Caco-2 (cell line): ENCODE measurements around the gene LIPM. TPM values are rescaled to one million over a fixed set of nuclear protein-coding genes. Genes with fewer than 3 reads are reported as not detected.

ENCODE experiments used
- BruUV-seq: library from RNA; stranded (reverse); fragments of 400-500 nt; replicated peaks from 2 replicates; lab custom pipeline; 2021; lab: Mats Ljungman, UMichigan
- CTCF ChIA-PET: fragments of 300-600 bp; sonication (Branson Sonifier 250); formaldehyde crosslinking; loops from one replicate; lab custom pipeline; 2022; ENCODE audit warnings: antibody characterized with exemption; lab: Charles Lee
- POLR2A ChIA-PET: fragments of 300-600 bp; sonication (Branson Sonifier 250); formaldehyde crosslinking; loops from one replicate; lab custom pipeline; 2022; ENCODE audit warnings: antibody characterized with exemption; lab: Charles Lee
- DNase-seq, 2 experiments: peaks; one replicate each; pipeline versions ENCODE4 v3.0.0 to v3.0.0-alpha.2; 2020 to 2022
- H3K27me3 ChIP-seq: replicated peaks from 2 replicates; pipeline ENCODE4 v1.6.0; 2011; ENCODE audit warnings: low read length; ENCODE audit not compliant: control insufficient read depth, insufficient read depth
- H3K36me3 ChIP-seq: 2 replicates; pipeline ENCODE4 v1.5.1; 2011; ENCODE audit warnings: low read length; ENCODE audit not compliant: control insufficient read depth, insufficient read depth
- H3K4me1 ChIP-seq: fragments of 250-450 bp; sonication (Bioruptor Pico); 2 replicates; pipeline ENCODE4 v1.5.1; 2020; ENCODE audit warnings: mild to moderate bottlenecking
- H3K4me3 ChIP-seq: 2 replicates; pipeline ENCODE4 v1.5.1; 2011; ENCODE audit warnings: low read depth, mild to moderate bottlenecking, control low read depth, low read length
- H3K9me3 ChIP-seq: fragments of 250-450 bp; sonication (Bioruptor Pico); 2 replicates; pipeline ENCODE4 v1.5.1; 2020; ENCODE audit warnings: mild to moderate bottlenecking, moderate library complexity
- H3K27ac Mint-ChIP-seq: one replicate; pipeline ENCODE4 v1.8.0; 2022; ENCODE audit warnings: mixed read lengths; ENCODE audit not compliant: unreplicated experiment
- H3K27me3 Mint-ChIP-seq: one replicate; pipeline ENCODE4 v1.8.0; 2022; ENCODE audit warnings: mixed read lengths; ENCODE audit not compliant: insufficient read depth, unreplicated experiment
- H3K36me3 Mint-ChIP-seq: one replicate; pipeline ENCODE4 v1.8.0; 2022; ENCODE audit warnings: mild to moderate bottlenecking, mixed read lengths; ENCODE audit not compliant: insufficient read depth, unreplicated experiment
- H3K4me1 Mint-ChIP-seq: one replicate; pipeline ENCODE4 v1.8.0; 2022; ENCODE audit warnings: low read depth, mixed read lengths; ENCODE audit not compliant: unreplicated experiment
- H3K4me3 Mint-ChIP-seq: one replicate; pipeline ENCODE4 v1.8.0; 2022; ENCODE audit warnings: mild to moderate bottlenecking, moderate library complexity, mixed read lengths; ENCODE audit not compliant: unreplicated experiment
- H3K9me3 Mint-ChIP-seq: one replicate; pipeline ENCODE4 v1.8.0; 2022; ENCODE audit warnings: mixed read lengths; ENCODE audit not compliant: unreplicated experiment
- CTCF ChIP-seq, 2 experiments: fragments of 200-600 bp in 1 of 2; IDR thresholded peaks; 1 replicate in 1 of 2; 2 replicates in 1 of 2; pipeline versions ENCODE4 v1.5.1 to v1.8.0; 2011 to 2022; ENCODE audit warnings: antibody characterized with exemption in 1 of 2, control low read depth in 1 of 2, inconsistent platforms in 1 of 2, low read depth in 1 of 2, low read length in 1 of 2, mild to moderate bottlenecking in 1 of 2, moderate library complexity in 1 of 2; ENCODE audit not compliant: insufficient read depth in 1 of 2, severe bottlenecking in 1 of 2, unreplicated experiment in 1 of 2
- intact Hi-C: fragments of 100-400 bp; cut with micrococcal nuclease; formaldehyde crosslinking; loops from one replicate; pipeline ENCODE4 v1.10.0; 2022; ENCODE audit not compliant: unreplicated experiment
- total RNA-seq: library from RNA; stranded (reverse); gene quantifications from 2 replicates; pipeline ENCODE4 v1.2.3, GENCODE V29; 2022

LIPM gene
- total RNA-seq, 1 experiment from 2014 or later = not detected

GRCh38 chr10:88830643-88831268 is 28.2 kb downstream of the LIPM start:
- H3K27me3 Mint-ChIP-seq = no peaks in the 10 kb centered on the region
- no peak overlapping the region for H3K4me3 Mint-ChIP-seq
- peaks cover 7% of the 10 kb centered on the region for H3K4me1 Mint-ChIP-seq
- ChIA-PET CTCF (interaction anchor here (0.6 kb wide), 1 partner anchor 102 kb away, joined by 4 read pairs; no protein-coding TSS in a partner anchor), POLR2A (no interaction called here)
- no TSS peak for BruUV-seq
- Histone ChIP-seq H3K36me3 (no peaks in the 10 kb centered on the region), H3K4me3 (no peak overlapping the region), H3K27me3 (no peaks in the 10 kb centered on the region), H3K4me1 (peaks cover 12% of the 10 kb centered on the region), H3K9me3 (no peaks in the 10 kb centered on the region)
- intact Hi-C loops = no loop called here
- DNase-seq = no peak
- H3K27ac Mint-ChIP-seq = no peak overlapping the region
- peaks cover 21% of the 10 kb centered on the region for H3K9me3 Mint-ChIP-seq
- H3K36me3 Mint-ChIP-seq = no peaks in the 10 kb centered on the region
- no peak for TF ChIP-seq CTCF (IDR thresholded peaks at IDR 0.05; ENCODE audit: insufficient read depth in 1 of 2, low read depth in 1 of 2, low read length in 1 of 2, severe bottlenecking in 1 of 2, unreplicated experiment in 1 of 2)

GRCh38 chr10:88831709-88832108 is 29.2 kb downstream of the LIPM start:
- no peak for TF ChIP-seq CTCF (IDR thresholded peaks at IDR 0.05; ENCODE audit: insufficient read depth in 1 of 2, low read depth in 1 of 2, low read length in 1 of 2, severe bottlenecking in 1 of 2, unreplicated experiment in 1 of 2)
- no peak overlapping the region for H3K4me3 ChIP-seq
- H3K27me3 ChIP-seq = no peaks in the 10 kb centered on the region
- no peak overlapping the region for H3K4me3 Mint-ChIP-seq
- DNase-seq = no peak
- peaks cover 7% of the 10 kb centered on the region for H3K4me1 Mint-ChIP-seq
- no peaks in the 10 kb centered on the region for H3K9me3 ChIP-seq
- no peaks in the 10 kb centered on the region for H3K36me3 ChIP-seq
- H3K27me3 Mint-ChIP-seq = no peaks in the 10 kb centered on the region
- peaks cover 21% of the 10 kb centered on the region for H3K9me3 Mint-ChIP-seq
- peaks cover 12% of the 10 kb centered on the region for H3K4me1 ChIP-seq
- intact Hi-C loops = no loop called here
- POLR2A ChIA-PET = no interaction called here
- CTCF ChIA-PET = interaction anchor here (0.5 to 0.6 kb wide), 2 partner anchors 100 to 101 kb away, joined by 4 to 5 read pairs; no protein-coding TSS in a partner anchor
- H3K27ac Mint-ChIP-seq = no peak overlapping the region
- BruUV-seq = no TSS peak
- no peaks in the 10 kb centered on the region for H3K36me3 Mint-ChIP-seq

GRCh38 chr10:88832376-88832775 is 29.8 kb downstream of the LIPM start:
- POLR2A ChIA-PET = no interaction called here
- H3K4me3 Mint-ChIP-seq = no peak overlapping the region
- no peaks in the 10 kb centered on the region for H3K27me3 Mint-ChIP-seq
- CTCF ChIA-PET = interaction anchor here (0.5 to 1.3 kb wide), 2 partner anchors 99 to 100 kb away, joined by 5 to 7 read pairs; no protein-coding TSS in a partner anchor
- peaks cover 12% of the 10 kb centered on the region for H3K4me1 ChIP-seq
- peaks cover 7% of the 10 kb centered on the region for H3K4me1 Mint-ChIP-seq
- intact Hi-C loops = no loop called here
- no peaks in the 10 kb centered on the region for H3K36me3 ChIP-seq
- no TSS peak for BruUV-seq
- peaks cover 21% of the 10 kb centered on the region for H3K9me3 Mint-ChIP-seq
- no peaks in the 10 kb centered on the region for H3K27me3 ChIP-seq
- no peak for TF ChIP-seq CTCF (IDR thresholded peaks at IDR 0.05; ENCODE audit: insufficient read depth in 1 of 2, low read depth in 1 of 2, low read length in 1 of 2, severe bottlenecking in 1 of 2, unreplicated experiment in 1 of 2)
- no peak overlapping the region for H3K27ac Mint-ChIP-seq
- no peak for DNase-seq
- H3K4me3 ChIP-seq = no peak overlapping the region
- H3K36me3 Mint-ChIP-seq = no peaks in the 10 kb centered on the region
- no peaks in the 10 kb centered on the region for H3K9me3 ChIP-seq
